Esophagus squamous epithelium (tissue), 5 donors: ENCODE results near the gene TPSD1. TPM values are rescaled to one million over a fixed set of nuclear protein-coding genes. Genes with fewer than 3 reads are reported as not detected.
A peak's percentile ranks its signal among the peaks of the same experiment; 100 is the strongest.

Experiments used
- DNase-seq: peaks from one replicate; lab custom pipeline; 2025; lab: John Stamatoyannopoulos, UW
- H3K27ac ChIP-seq, 4 donors: fragments of 200-600 bp; sonication (generic); one replicate each; pipeline ENCODE4 v1.5.1; 2016 to 2019; ENCODE audit warnings: mild to moderate bottlenecking in 1 of 4
- H3K27me3 ChIP-seq, 4 donors: fragments of 200-600 bp; sonication (generic); 1 replicate in 3 of 4; 2 replicates in 1 of 4; pipeline versions ENCODE4 v1.5.1 to v1.6.0; 2017 to 2021; ENCODE audit warnings: antibody characterized with exemption in 1 of 4
- H3K36me3 ChIP-seq, 3 donors: fragments of 200-600 bp; sonication (generic); one replicate each; pipeline ENCODE4 v1.5.1; 2016 to 2019
- H3K4me1 ChIP-seq, 3 donors: fragments of 200-600 bp; sonication (generic); one replicate each; pipeline ENCODE4 v1.5.1; 2017 to 2019
- H3K4me3 ChIP-seq, 4 donors: fragments of 200-600 bp; sonication (generic); 1 replicate in 3 of 4; 2 replicates in 1 of 4; pipeline ENCODE4 v1.5.1; 2016 to 2019; ENCODE audit warnings: mild to moderate bottlenecking in 2 of 4, moderate library complexity in 1 of 4
- H3K9me3 ChIP-seq, 3 donors: fragments of 200-600 bp; sonication (generic); one replicate each; pipeline ENCODE4 v1.5.1; 2016 to 2019
- POLR2A ChIP-seq, 4 donors: fragments of 450-650 bp; IDR thresholded peaks; one replicate each; pipeline ENCODE4 v1.6.1; 2017; ENCODE audit warnings: antibody characterized with exemption in 4 of 4, mild to moderate bottlenecking in 4 of 4, moderate library complexity in 3 of 4
- WGBS, 2 donors: methylation state at CpG; one replicate each; pipeline ENCODE4 v1.1.5; 2018; 5-methylcytosine and 5-hydroxymethylcytosine counted together
- intact Hi-C: fragments of 100-400 bp; cut with DNase I; formaldehyde crosslinking; loops from one replicate; pipeline ENCODE4 v1.15.0; 2022
- total RNA-seq, 4 donors: library from RNA; depleted of rRNA; stranded (reverse); fragments of >200 nt; gene quantifications; one replicate each; pipeline ENCODE4 v1.1.0, GENCODE V29; 2016
- TF ChIP-seq, protein P1 (sequence below), 6 experiments: fragments of 450-650 bp in 4 of 6; fragments of 200-600 bp in 2 of 6; sonication (generic) in 2 of 6; IDR thresholded peaks; one replicate each; pipeline ENCODE4 v1.5.1; 2016 to 2019; ENCODE audit warnings: antibody characterized with exemption in 6 of 6, mild to moderate bottlenecking in 4 of 6, moderate library complexity in 4 of 6
- donor health status: DM: yes; HTN: yes; CAD: no.

TPSD1 gene
- total RNA-seq, 4 donors from 2014 or later = 0.91 to 5.9 TPM; not detected in 2

DNA sequence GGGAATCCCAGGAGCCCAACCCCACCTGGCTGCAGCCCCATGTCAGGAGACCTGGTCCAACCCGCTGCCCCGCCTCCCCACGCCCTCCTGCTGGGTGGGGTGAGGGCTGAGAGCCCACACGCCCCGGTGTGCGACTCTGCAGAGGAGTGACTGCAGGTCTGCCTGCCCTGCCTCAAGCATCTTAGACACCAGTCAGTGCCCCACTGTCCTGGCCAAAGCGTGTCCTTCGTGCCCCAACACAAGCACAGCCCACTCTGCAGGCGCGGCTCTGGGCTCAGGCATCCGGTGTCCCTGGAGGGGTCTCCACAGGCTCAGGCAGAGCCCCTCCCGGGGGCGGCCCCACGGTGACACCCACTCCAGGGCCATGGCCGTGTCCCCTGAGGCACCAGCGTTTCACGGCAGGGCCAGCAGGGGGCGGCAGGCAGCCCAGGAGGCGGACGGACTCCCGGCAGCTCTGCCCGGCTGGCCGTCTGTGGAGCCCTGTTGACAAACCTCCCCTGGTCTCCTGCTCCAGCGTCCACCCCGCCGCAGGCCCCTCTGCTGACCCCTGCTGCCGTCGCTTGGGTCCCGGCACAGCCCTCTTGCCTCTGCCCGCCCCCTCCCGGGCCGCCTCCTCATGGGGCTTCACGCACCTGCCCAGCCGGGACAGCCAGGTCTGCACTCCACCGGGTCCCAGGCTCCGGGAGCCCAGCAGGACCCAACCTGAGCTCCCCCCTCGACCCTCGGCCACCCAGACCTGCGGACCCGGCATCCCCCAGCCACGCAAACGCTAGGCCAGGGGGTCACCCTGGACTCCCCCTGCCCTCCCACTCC, 45.0 kb downstream of the TPSD1 start:
- H3K36me3 ChIP-seq = no peaks in the 10 kb centered on the region
- H3K27me3 ChIP-seq = peaks cover 0 to 57% (median 0%) of the 10 kb centered on the region in 4 donors
- H3K27ac ChIP-seq = peak overlapping the region in 1 of 4 donors; percentile 23
- intact Hi-C loops = no loop called here
- TF ChIP-seq POLR2A (IDR thresholded peaks at IDR 0.05) = no peak
- TF ChIP-seq, protein P1, sequence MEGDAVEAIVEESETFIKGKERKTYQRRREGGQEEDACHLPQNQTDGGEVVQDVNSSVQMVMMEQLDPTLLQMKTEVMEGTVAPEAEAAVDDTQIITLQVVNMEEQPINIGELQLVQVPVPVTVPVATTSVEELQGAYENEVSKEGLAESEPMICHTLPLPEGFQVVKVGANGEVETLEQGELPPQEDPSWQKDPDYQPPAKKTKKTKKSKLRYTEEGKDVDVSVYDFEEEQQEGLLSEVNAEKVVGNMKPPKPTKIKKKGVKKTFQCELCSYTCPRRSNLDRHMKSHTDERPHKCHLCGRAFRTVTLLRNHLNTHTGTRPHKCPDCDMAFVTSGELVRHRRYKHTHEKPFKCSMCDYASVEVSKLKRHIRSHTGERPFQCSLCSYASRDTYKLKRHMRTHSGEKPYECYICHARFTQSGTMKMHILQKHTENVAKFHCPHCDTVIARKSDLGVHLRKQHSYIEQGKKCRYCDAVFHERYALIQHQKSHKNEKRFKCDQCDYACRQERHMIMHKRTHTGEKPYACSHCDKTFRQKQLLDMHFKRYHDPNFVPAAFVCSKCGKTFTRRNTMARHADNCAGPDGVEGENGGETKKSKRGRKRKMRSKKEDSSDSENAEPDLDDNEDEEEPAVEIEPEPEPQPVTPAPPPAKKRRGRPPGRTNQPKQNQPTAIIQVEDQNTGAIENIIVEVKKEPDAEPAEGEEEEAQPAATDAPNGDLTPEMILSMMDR (IDR thresholded peaks at IDR 0.05) = peak; percentile 69 to 84 (median 75)
- H3K4me3 ChIP-seq = peak overlapping the region in 3 of 4 donors; percentile 18 to 50 (median 20)
- no peak for DNase-seq
- H3K4me1 ChIP-seq = peaks cover 22 to 64% (median 32%) of the 10 kb centered on the region in 3 donors
- H3K9me3 ChIP-seq = no peaks in the 10 kb centered on the region
- WGBS, 2 donors = 5% methylated on average over 10 of the region's 42 CpGs; no CpG with 5 or more reads in 1 of the 2 donors

GRCh38 chr16:1301562-1301961, 45.7 kb downstream of the TPSD1 start:
- Histone ChIP-seq H3K4me3 (no peak overlapping the region), H3K9me3 (no peaks in the 10 kb centered on the region), H3K4me1 (peaks cover 22 to 57% (median 32%) of the 10 kb centered on the region in 3 donors), H3K27me3 (peaks cover 0 to 51% (median 0%) of the 10 kb centered on the region in 4 donors), H3K27ac (no peak overlapping the region), H3K36me3 (no peaks in the 10 kb centered on the region)
- whole genome bisulfite sequencing, 2 donors = 67 to 79% methylated on average over 5 to 11 of the region's 12 CpGs
- no peak for DNase-seq
- TF ChIP-seq, protein P1 (IDR thresholded peaks at IDR 0.05) = no peak
- no peak for TF ChIP-seq POLR2A (IDR thresholded peaks at IDR 0.05)
- intact Hi-C loops = no loop called here

DNA sequence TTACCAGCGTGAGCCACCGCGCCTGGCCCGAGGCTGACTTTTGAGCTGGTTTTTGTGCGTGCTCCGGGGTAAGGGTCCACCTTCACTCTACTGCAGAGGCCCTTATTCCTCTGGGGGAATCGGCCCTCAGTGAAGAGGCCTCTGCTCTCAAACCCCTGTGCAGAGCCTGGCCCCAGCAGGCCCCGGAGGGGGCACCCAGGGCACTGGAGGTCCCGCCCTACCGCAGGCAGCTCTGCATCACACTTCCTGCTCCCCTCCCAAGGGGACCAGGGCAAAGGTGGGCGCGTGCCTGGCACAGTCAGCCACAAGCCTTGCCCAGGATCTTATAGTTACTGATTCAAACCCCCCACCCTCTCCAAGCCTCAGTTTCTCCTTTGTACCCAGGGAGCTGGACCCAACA, 50.0 kb downstream of the TPSD1 start:
- WGBS, 2 donors = 60 to 70% methylated on average over 9 to 12 of the region's 12 CpGs
- TF ChIP-seq, protein P1 (IDR thresholded peaks at IDR 0.05) = no peak
- TF ChIP-seq POLR2A (IDR thresholded peaks at IDR 0.05) = no peak
- peaks cover 23 to 45% (median 26%) of the 10 kb centered on the region in 3 donors for H3K4me1 ChIP-seq
- H3K9me3 ChIP-seq = no peaks in the 10 kb centered on the region
- peaks cover 0 to 15% (median 0%) of the 10 kb centered on the region in 4 donors for H3K27me3 ChIP-seq
- H3K4me3 ChIP-seq = no peak overlapping the region
- H3K36me3 ChIP-seq = no peaks in the 10 kb centered on the region
- intact Hi-C loops = no loop called here
- no peak for DNase-seq
- H3K27ac ChIP-seq = peak overlapping the region in 1 of 4 donors; percentile 6

DNA sequence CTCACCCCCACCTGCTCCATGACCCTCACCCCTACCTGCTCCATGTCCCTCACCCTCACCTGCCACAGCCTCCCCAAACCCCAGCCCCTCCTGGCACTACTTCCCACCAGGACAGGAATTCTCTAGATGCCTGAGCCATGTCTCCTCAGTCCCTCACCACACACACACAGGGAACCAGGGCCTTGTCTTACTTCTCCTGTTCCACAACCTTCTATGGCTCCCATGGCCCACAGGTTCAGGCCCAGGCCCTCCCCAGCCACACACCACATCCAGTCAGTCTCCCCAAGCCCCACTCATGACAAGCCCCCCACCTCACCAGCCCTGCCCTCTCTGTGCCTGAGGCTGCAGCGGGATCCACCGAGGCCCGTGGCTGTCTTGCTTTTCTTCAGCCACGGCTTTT, 50.5 kb downstream of the TPSD1 start:
- TF ChIP-seq, protein P1 (IDR thresholded peaks at IDR 0.05) = no peak
- TF ChIP-seq POLR2A (IDR thresholded peaks at IDR 0.05) = no peak
- peaks cover 23 to 45% (median 26%) of the 10 kb centered on the region in 3 donors for H3K4me1 ChIP-seq
- no peaks in the 10 kb centered on the region for H3K36me3 ChIP-seq
- no peak for DNase-seq
- 40 to 80% methylated on average over 3 of the region's 4 CpGs for WGBS, 2 donors
- intact Hi-C loops = no loop called here
- H3K27me3 ChIP-seq = peaks cover 0 to 10% (median 0%) of the 10 kb centered on the region in 4 donors
- no peak overlapping the region for H3K4me3 ChIP-seq
- no peak overlapping the region for H3K27ac ChIP-seq
- H3K9me3 ChIP-seq = no peaks in the 10 kb centered on the region
